Measurements from ENCODE around the gene OR2A1.
"Not testable (repeated sequence)": the region's sequence is repeated elsewhere in the genome, so short reads cannot be mapped to it uniquely, and the experiment has no call there.

- not testable (repeated sequence) for TF ChIP-seq CTCF, POLR2A (IDR thresholded peaks at IDR 0.05)
Observed at GRCh38 chr7:144323359-144323758, 11.1 kb downstream of the OR2A1 start.

Data from Peyer's patch (tissue), 4 donors.